ENCODE results near the gene IFI27. TPM values are rescaled to one million over a fixed set of nuclear protein-coding genes. Genes with fewer than 3 reads are reported as not detected.

Gene IFI27
- total and polyA plus RNA-seq, 2 of the 8 experiments (the other 6 are each of a cell fraction or from before 2014, with no cell fraction given), result 0.76 to 2.2 TPM

DNA sequence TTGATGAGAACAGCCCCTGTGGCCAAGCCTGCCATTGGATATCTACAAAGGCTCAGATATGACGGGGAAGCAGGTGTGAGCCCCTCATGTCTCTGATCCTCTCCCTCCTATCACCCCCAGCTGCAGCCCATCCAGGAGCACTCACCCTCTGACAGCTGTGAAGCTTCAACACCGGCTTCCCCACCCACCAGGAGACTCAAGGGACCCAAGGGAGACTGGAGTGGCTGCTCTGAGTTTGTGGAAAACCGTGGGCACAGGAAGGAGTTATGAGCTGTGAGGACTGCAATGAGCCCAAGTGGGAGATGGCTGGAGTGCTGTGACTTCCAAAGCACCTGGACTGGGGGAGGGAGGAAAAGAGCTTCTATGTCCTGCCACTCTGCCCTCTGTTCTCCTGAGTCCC, 10.9 kb downstream of the IFI27 start (continued):
- TF ChIP-seq CBX8 (IDR thresholded peaks at IDR 0.05; ENCODE audit: borderline replicate concordance, low read depth, low read length) (no peak), POLR2AphosphoS5 (IDR thresholded peaks at IDR 0.05; ENCODE audit: low read depth, low read length) (no peak)
